IMR-90 (cell line): Measurements from ENCODE around the gene CEP41. TPM values are rescaled to one million over a fixed set of nuclear protein-coding genes. Genes with fewer than 3 reads are reported as not detected.

ENCODE experiments used
- ATAC-seq: fragments of 200-7000 bp; cut with Tn5 transposase; 2 replicates; pipeline ENCODE4 v1.9.1; 2020; ENCODE audit warnings: low read depth, mild to moderate bottlenecking, moderate library complexity
- BruUV-seq: library from RNA; stranded (reverse); fragments of 400-500 nt; replicated peaks from 2 replicates; lab custom pipeline; 2021; lab: Mats Ljungman, UMichigan
- CTCF ChIA-PET: fragments of 300-600 bp; formaldehyde crosslinking; extraction: SDS; loops from one replicate; lab custom pipeline; 2021; ENCODE audit warnings: antibody characterized with exemption; lab: Yijun Ruan, JAX
- POLR2A ChIA-PET: fragments of 300-600 bp; sonication (Branson Sonifier 250); formaldehyde crosslinking; loops from one replicate; lab custom pipeline; 2022; ENCODE audit warnings: antibody characterized with exemption; ENCODE audit not compliant: unreplicated experiment; lab: Charles Lee
- DNase-seq: peaks from one replicate; pipeline ENCODE4 v3.0.0; 2013
- H2AFZ ChIP-seq: replicated peaks from 2 replicates; pipeline ENCODE3; 2013; ENCODE audit warnings: low read length, mild to moderate bottlenecking; ENCODE audit not compliant: poor library complexity
- H2AK5ac ChIP-seq: 2 replicates; pipeline ENCODE4 v1.6.1; 2013; ENCODE audit warnings: low read depth, low read length, inconsistent platforms
- H2AK9ac ChIP-seq: replicated peaks from 2 replicates; pipeline ENCODE3; 2013; ENCODE audit warnings: mild to moderate bottlenecking, low read depth, low read length, moderate library complexity; ENCODE audit not compliant: poor library complexity
- H2BK120ac ChIP-seq: 2 replicates; pipeline ENCODE4 v1.6.1; 2013; ENCODE audit warnings: low read depth, low read length, inconsistent platforms
- H2BK15ac ChIP-seq: 3 replicates; pipeline ENCODE4 v1.6.1; 2013; ENCODE audit warnings: low read depth, low read length, inconsistent platforms
- H2BK20ac ChIP-seq: 2 replicates; pipeline ENCODE4 v1.6.1; 2013; ENCODE audit warnings: low read depth, mild to moderate bottlenecking, inconsistent platforms, low read length, moderate library complexity
- H2BK5ac ChIP-seq: 2 replicates; pipeline ENCODE4 v1.6.1; 2013; ENCODE audit warnings: mild to moderate bottlenecking, low read depth, low read length, inconsistent platforms; ENCODE audit not compliant: poor library complexity, severe bottlenecking
- H3K14ac ChIP-seq: replicated peaks from 2 replicates; pipeline ENCODE4 v1.6.1; 2013; ENCODE audit warnings: low read depth, low read length, inconsistent platforms
- H3K18ac ChIP-seq: 2 replicates; pipeline ENCODE4 v1.6.1; 2013; ENCODE audit warnings: low read depth, low read length, control low read depth
- H3K23ac ChIP-seq: 2 replicates; pipeline ENCODE4 v1.6.1; 2013; ENCODE audit warnings: low read depth, low read length, inconsistent platforms
- H3K27ac ChIP-seq: 2 replicates; pipeline ENCODE4 v1.5.1; 2013; ENCODE audit warnings: mild to moderate bottlenecking, control low read depth, low read length; ENCODE audit not compliant: insufficient read depth
- H3K27me3 ChIP-seq: 2 replicates; pipeline ENCODE4 v1.6.1; 2013; ENCODE audit warnings: low read length; ENCODE audit not compliant: control insufficient read depth, insufficient read depth
- H3K36me3 ChIP-seq: 2 replicates; pipeline ENCODE4 v1.6.1; 2013; ENCODE audit warnings: low read length, mixed read lengths; ENCODE audit not compliant: control insufficient read depth, insufficient read depth
- H3K4ac ChIP-seq: 2 replicates; pipeline ENCODE4 v1.6.1; 2013; ENCODE audit warnings: low read depth, low read length, inconsistent platforms
- H3K4me1 ChIP-seq: 2 replicates; pipeline ENCODE4 v1.6.1; 2013; ENCODE audit warnings: low read length, mixed read lengths; ENCODE audit not compliant: control insufficient read depth, insufficient read depth
- H3K4me2 ChIP-seq: 2 replicates; pipeline ENCODE4 v1.6.1; 2013; ENCODE audit warnings: low read depth, mild to moderate bottlenecking, control low read depth, low read length, moderate library complexity
- H3K4me3 ChIP-seq: 2 replicates; pipeline ENCODE4 v1.5.1; 2013; ENCODE audit warnings: low read depth, mild to moderate bottlenecking, control low read depth, low read length, moderate library complexity; ENCODE audit not compliant: insufficient read depth
- H3K56ac ChIP-seq: 2 replicates; pipeline ENCODE4 v1.6.1; 2013; ENCODE audit warnings: low read length, inconsistent platforms; ENCODE audit not compliant: insufficient read depth; ENCODE audit errors: extremely low read depth
- H3K79me1 ChIP-seq, 2 experiments: 2 replicates each; pipeline ENCODE4 v1.6.1; 2013; ENCODE audit warnings: low read length in 2 of 2, inconsistent platforms in 1 of 2, low read depth in 1 of 2
- H3K9ac ChIP-seq: 2 replicates; pipeline ENCODE4 v1.6.1; 2013; ENCODE audit warnings: low read depth, low read length, control low read depth
- H3K9me1 ChIP-seq: 2 replicates; pipeline ENCODE4 v1.6.1; 2013; ENCODE audit warnings: low read length, inconsistent platforms; ENCODE audit not compliant: insufficient read depth
- H3K9me3 ChIP-seq: 2 replicates; pipeline ENCODE4 v1.6.1; 2013; ENCODE audit warnings: low read length; ENCODE audit not compliant: control insufficient read depth, insufficient read depth
- H4K20me1 ChIP-seq: 2 replicates; pipeline ENCODE4 v1.6.1; 2013; ENCODE audit warnings: low read length, inconsistent platforms; ENCODE audit not compliant: insufficient read depth
- H4K5ac ChIP-seq: 2 replicates; pipeline ENCODE4 v1.6.1; 2013; ENCODE audit warnings: mild to moderate bottlenecking, low read depth, low read length, control low read depth
- H4K8ac ChIP-seq, 2 experiments: 2 replicates each; pipeline ENCODE4 v1.6.1; 2013; ENCODE audit warnings: low read depth in 2 of 2, low read length in 2 of 2, control low read depth in 1 of 2, inconsistent platforms in 1 of 2
- H4K91ac ChIP-seq: 2 replicates; pipeline ENCODE4 v1.6.1; 2013; ENCODE audit warnings: low read depth, low read length, inconsistent platforms; ENCODE audit not compliant: insufficient read depth
- BHLHE40 ChIP-seq: fragments of 150-350 bp; IDR thresholded peaks from 2 replicates; pipeline ENCODE4 v1.6.1; 2016; ENCODE audit warnings: mild to moderate bottlenecking, low read depth, low read length
- CEBPB ChIP-seq: IDR thresholded peaks from 2 replicates; pipeline ENCODE4 v1.6.1; 2012; ENCODE audit warnings: low read depth, low read length, improper control_type of control experiment
- CHD1 ChIP-seq: IDR thresholded peaks from 2 replicates; pipeline ENCODE4 v1.6.1; 2012; ENCODE audit warnings: low read depth, low read length, improper control_type of control experiment
- FOS ChIP-seq: fragments of 150-350 bp; IDR thresholded peaks from 2 replicates; pipeline ENCODE4 v1.6.1; 2016; ENCODE audit warnings: low read depth, low read length
- MAFK ChIP-seq: IDR thresholded peaks from 2 replicates; pipeline ENCODE4 v1.6.1; 2012; ENCODE audit warnings: low read depth, low read length, improper control_type of control experiment
- MAZ ChIP-seq: IDR thresholded peaks from 2 replicates; pipeline ENCODE4 v1.6.1; 2012; ENCODE audit warnings: low read depth, mild to moderate bottlenecking, low read length, improper control_type of control experiment, moderate library complexity, borderline replicate concordance
- MXI1 ChIP-seq: IDR thresholded peaks from 2 replicates; pipeline ENCODE4 v1.6.1; 2012; ENCODE audit warnings: low read depth, mild to moderate bottlenecking, low read length, moderate library complexity, borderline replicate concordance
- NFE2L2 ChIP-seq: fragments of 150-350 bp; IDR thresholded peaks from 2 replicates; pipeline ENCODE4 v1.6.1; 2016; ENCODE audit warnings: low read depth, mild to moderate bottlenecking, low read length
- POLR2A ChIP-seq: IDR thresholded peaks from 2 replicates; pipeline ENCODE4 v1.6.1; 2012; ENCODE audit warnings: mild to moderate bottlenecking, low read depth, low read length
- RAD21 ChIP-seq: IDR thresholded peaks from 2 replicates; pipeline ENCODE4 v1.6.1; 2012; ENCODE audit warnings: low read length, improper control_type of control experiment
- RCOR1 ChIP-seq: IDR thresholded peaks from 2 replicates; pipeline ENCODE4 v1.6.1; 2012; ENCODE audit warnings: mild to moderate bottlenecking, low read length, improper control_type of control experiment; ENCODE audit not compliant: insufficient replicate concordance
- RFX5 ChIP-seq: IDR thresholded peaks from 2 replicates; pipeline ENCODE4 v1.8.0; 2012; ENCODE audit warnings: low read depth, mild to moderate bottlenecking, low read length, moderate library complexity
- SMC3 ChIP-seq: fragments of 150-350 bp; IDR thresholded peaks from 2 replicates; pipeline ENCODE4 v1.6.1; 2016; ENCODE audit warnings: low read depth, mild to moderate bottlenecking, antibody characterized with exemption, low read length, moderate library complexity
- WGBS, 2 experiments: methylation state at CpG; one replicate each; pipeline versions ENCODE4 v1.1.5 to v1.1.7; 2013; ENCODE audit warnings: missing lambda C conversion rate in 2 of 2; ENCODE audit not compliant: insufficient read length in 1 of 2; ENCODE audit errors: extremely low coverage in 2 of 2; 5-methylcytosine and 5-hydroxymethylcytosine counted together
- dilution Hi-C: fragments of 300-500 bp; cut with HindIII; formaldehyde crosslinking; loops from one replicate; pipeline ENCODE4 v1.14.3; 2018; ENCODE audit warnings: low sequenced_read_pairs; ENCODE audit not compliant: unreplicated experiment
- in situ Hi-C: fragments of 300-500 bp; cut with MboI; formaldehyde crosslinking; loops from 3 replicates; pipeline ENCODE4 v1.14.3; 2019; ENCODE audit warnings: low sequenced_read_pairs, inconsistent platforms, mixed read lengths
- intact Hi-C: fragments of 100-400 bp; cut with micrococcal nuclease; formaldehyde crosslinking; loops from 2 replicates; pipeline ENCODE4 v1.10.0; 2022
- polyA plus RNA-seq, 3 experiments: library from polyadenylated mRNA; depleted of rRNA; stranded (reverse); fragments of >200 nt; gene quantifications; 2 replicates each; pipeline ENCODE4 v1.2.3, GENCODE V29; 2012; ENCODE audit warnings: low replicate concordance in 1 of 3
- total RNA-seq: library from RNA; depleted of rRNA; stranded (reverse); fragments of >200 nt; gene quantifications from 2 replicates; pipeline ENCODE4 v1.2.3, GENCODE V29; 2012
- TF ChIP-seq, protein P1 (sequence below): fragments of 150-350 bp; IDR thresholded peaks from 2 replicates; pipeline ENCODE4 v1.6.1; 2016; ENCODE audit warnings: low read depth, mild to moderate bottlenecking, low read length, moderate library complexity, borderline replicate concordance
- TF ChIP-seq, protein P2 (sequence below): fragments of 150-350 bp; IDR thresholded peaks from 2 replicates; pipeline ENCODE4 v1.6.1; 2017; ENCODE audit warnings: mild to moderate bottlenecking, antibody characterized with exemption, low read length, low read depth
- TF ChIP-seq, protein P3 (sequence below): conservative IDR thresholded peaks from 2 replicates; pipeline ENCODE4 v1.5.1; 2012; ENCODE audit warnings: mild to moderate bottlenecking, low read depth, low read length, improper control_type of control experiment

The CEP41 gene
- total and polyA plus RNA-seq, 2 of the 4 experiments (the other 2 are of a cell fraction): 12.2 to 21.9 TPM

DNA sequence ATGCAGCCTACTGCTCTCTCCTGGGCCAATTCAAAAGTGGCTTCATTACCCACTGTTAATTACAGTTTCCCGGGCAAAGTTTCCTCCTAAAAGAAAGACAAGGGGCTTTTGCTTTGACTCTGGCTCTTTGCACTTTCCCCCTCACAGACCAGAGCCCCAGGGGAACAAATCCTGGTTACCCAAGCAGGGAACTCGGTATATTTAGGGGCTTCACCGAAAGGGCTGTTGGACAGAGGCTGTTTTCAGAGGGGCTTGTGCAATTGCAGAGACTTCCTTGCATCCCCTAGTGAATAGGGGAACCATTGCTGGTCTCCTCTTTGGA lies 53.5 kb downstream of the CEP41 start:
- Histone ChIP-seq H3K27me3 (no peaks in the 10 kb centered on the region), H3K56ac (no peak overlapping the region), H3K27ac (no peak overlapping the region), H3K23ac (no peak overlapping the region), H2BK120ac (peak overlapping the region; percentile 18; the same call in 1 of the 2 replicates), H3K14ac (0 out of 2 replicates have a peak overlapping the region, but pooled peaks have one; percentile 37), H3K79me1 (no peaks in the 10 kb centered on the region), H2AK9ac (no peak overlapping the region), H3K4me1 (peaks cover 7% of the 10 kb centered on the region), H3K9me3 (no peaks in the 10 kb centered on the region), H3K4ac (peak overlapping the region; percentile 71; the same call in 1 of the 2 replicates), H2BK20ac (no peak overlapping the region), H3K9ac (no peak overlapping the region), H2AK5ac (no peak overlapping the region), H3K36me3 (no peaks in the 10 kb centered on the region), H4K20me1 (no peaks in the 10 kb centered on the region), H4K5ac (no peak overlapping the region), H3K4me3 (no peak overlapping the region), H2AFZ (no peak overlapping the region), H4K91ac (no peak overlapping the region), H3K18ac (no peak overlapping the region), H2BK15ac (no peak overlapping the region), H3K4me2 (no peak overlapping the region), H2BK5ac (no peak overlapping the region), H4K8ac (no peak overlapping the region), H3K9me1 (no peaks in the 10 kb centered on the region)
- intact Hi-C loops: no loop called here
- TF ChIP-seq CHD1: no peak
- TF ChIP-seq CEBPB: no peak
- TF ChIP-seq FOS: no peak
- TF ChIP-seq, protein P1, sequence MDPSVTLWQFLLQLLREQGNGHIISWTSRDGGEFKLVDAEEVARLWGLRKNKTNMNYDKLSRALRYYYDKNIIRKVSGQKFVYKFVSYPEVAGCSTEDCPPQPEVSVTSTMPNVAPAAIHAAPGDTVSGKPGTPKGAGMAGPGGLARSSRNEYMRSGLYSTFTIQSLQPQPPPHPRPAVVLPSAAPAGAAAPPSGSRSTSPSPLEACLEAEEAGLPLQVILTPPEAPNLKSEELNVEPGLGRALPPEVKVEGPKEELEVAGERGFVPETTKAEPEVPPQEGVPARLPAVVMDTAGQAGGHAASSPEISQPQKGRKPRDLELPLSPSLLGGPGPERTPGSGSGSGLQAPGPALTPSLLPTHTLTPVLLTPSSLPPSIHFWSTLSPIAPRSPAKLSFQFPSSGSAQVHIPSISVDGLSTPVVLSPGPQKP: no peak
- TF ChIP-seq RCOR1: no peak
- TF ChIP-seq MAZ: no peak
- TF ChIP-seq, protein P2, sequence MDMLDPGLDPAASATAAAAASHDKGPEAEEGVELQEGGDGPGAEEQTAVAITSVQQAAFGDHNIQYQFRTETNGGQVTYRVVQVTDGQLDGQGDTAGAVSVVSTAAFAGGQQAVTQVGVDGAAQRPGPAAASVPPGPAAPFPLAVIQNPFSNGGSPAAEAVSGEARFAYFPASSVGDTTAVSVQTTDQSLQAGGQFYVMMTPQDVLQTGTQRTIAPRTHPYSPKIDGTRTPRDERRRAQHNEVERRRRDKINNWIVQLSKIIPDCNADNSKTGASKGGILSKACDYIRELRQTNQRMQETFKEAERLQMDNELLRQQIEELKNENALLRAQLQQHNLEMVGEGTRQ: no peak
- no peak for TF ChIP-seq MAFK
- TF ChIP-seq, protein P3, sequence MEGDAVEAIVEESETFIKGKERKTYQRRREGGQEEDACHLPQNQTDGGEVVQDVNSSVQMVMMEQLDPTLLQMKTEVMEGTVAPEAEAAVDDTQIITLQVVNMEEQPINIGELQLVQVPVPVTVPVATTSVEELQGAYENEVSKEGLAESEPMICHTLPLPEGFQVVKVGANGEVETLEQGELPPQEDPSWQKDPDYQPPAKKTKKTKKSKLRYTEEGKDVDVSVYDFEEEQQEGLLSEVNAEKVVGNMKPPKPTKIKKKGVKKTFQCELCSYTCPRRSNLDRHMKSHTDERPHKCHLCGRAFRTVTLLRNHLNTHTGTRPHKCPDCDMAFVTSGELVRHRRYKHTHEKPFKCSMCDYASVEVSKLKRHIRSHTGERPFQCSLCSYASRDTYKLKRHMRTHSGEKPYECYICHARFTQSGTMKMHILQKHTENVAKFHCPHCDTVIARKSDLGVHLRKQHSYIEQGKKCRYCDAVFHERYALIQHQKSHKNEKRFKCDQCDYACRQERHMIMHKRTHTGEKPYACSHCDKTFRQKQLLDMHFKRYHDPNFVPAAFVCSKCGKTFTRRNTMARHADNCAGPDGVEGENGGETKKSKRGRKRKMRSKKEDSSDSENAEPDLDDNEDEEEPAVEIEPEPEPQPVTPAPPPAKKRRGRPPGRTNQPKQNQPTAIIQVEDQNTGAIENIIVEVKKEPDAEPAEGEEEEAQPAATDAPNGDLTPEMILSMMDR: no peak
- TF ChIP-seq BHLHE40: no peak
- no peak for TF ChIP-seq MXI1
- no peak for TF ChIP-seq NFE2L2
- TF ChIP-seq SMC3: no peak
- TF ChIP-seq RFX5: no peak
- TF ChIP-seq RAD21: no peak
- no peak for TF ChIP-seq POLR2A
- dilution Hi-C loops: no loop called here
- ATAC-seq: no peak
- in situ Hi-C loops: no loop called here
- no CpG with 5 or more reads among the region's 3 CpGs for WGBS, 2 experiments
- ChIA-PET CTCF (no interaction called here), POLR2A (no interaction called here)
- no peak for DNase-seq
- BruUV-seq: no TSS peak
